Cardiac fibroblast (primary cell): ENCODE results near the gene LIPF.

Experiments
- DNase-seq, 2 donors: peaks; one replicate each; pipeline versions ENCODE4 v3.0.0 to v3.0.0-alpha.2; 2010; ENCODE audit warnings: low read depth in 2 of 2
- H3K4me3 ChIP-seq, 2 donors: replicated peaks in 1 of 2; 1 replicate in 1 of 2; 2 replicates in 1 of 2; pipeline ENCODE4 v1.5.1; 2011; ENCODE audit warnings: low read depth in 2 of 2, low read length in 2 of 2, mild to moderate bottlenecking in 2 of 2, moderate library complexity in 1 of 2
- TF ChIP-seq, protein P1 (sequence below): IDR thresholded peaks from one replicate; pipeline ENCODE4 v1.5.1; 2011; ENCODE audit warnings: low read depth, mild to moderate bottlenecking, low read length, inconsistent platforms

Gene LIPF

GRCh38 chr10:88721392-88721791 is 57.1 kb downstream of the LIPF start:
- no peak for DNase-seq
- TF ChIP-seq, protein P1, sequence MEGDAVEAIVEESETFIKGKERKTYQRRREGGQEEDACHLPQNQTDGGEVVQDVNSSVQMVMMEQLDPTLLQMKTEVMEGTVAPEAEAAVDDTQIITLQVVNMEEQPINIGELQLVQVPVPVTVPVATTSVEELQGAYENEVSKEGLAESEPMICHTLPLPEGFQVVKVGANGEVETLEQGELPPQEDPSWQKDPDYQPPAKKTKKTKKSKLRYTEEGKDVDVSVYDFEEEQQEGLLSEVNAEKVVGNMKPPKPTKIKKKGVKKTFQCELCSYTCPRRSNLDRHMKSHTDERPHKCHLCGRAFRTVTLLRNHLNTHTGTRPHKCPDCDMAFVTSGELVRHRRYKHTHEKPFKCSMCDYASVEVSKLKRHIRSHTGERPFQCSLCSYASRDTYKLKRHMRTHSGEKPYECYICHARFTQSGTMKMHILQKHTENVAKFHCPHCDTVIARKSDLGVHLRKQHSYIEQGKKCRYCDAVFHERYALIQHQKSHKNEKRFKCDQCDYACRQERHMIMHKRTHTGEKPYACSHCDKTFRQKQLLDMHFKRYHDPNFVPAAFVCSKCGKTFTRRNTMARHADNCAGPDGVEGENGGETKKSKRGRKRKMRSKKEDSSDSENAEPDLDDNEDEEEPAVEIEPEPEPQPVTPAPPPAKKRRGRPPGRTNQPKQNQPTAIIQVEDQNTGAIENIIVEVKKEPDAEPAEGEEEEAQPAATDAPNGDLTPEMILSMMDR: no peak
- H3K4me3 ChIP-seq: no peak overlapping the region

GRCh38 chr10:88725798-88726197 is 61.6 kb downstream of the LIPF start:
- DNase-seq: no peak
- no peak overlapping the region for H3K4me3 ChIP-seq
- TF ChIP-seq, protein P1: no peak

DNA sequence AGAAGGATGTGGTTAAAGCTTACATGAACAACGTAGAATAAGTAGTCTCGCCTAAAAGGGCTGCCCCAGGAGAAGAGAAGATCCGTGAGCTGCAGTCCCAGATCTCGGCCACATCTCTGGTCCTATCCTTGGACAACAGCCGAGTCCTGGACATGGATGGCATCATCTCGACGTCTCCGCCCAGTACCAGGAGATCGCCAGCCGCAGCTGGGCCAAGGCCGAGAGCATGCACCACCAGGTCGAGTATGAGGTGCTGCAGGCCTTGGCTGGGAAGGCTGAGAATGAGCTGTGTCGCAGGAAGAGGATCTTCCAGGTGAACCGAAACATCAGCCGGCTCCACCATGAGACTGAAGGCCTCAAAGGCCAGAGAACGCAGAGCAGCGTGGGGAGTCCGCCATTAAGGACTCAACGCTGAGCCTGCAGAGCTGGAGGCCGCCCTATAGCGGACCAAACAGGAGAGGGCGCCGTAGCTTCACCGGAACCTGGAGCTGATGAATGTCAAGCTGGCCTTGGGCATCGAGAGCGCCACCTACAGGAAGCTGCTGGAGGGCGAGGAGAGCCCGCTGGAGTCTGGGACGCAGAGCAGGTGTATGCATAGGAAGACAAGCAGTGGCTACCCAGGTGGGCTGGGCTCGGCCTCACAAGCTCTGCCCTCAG is 64.0 kb downstream of the LIPF start:
- DNase-seq: peak; percentile 4 to 52
- TF ChIP-seq, protein P1: peak; percentile 59
- H3K4me3 ChIP-seq: no peak overlapping the region
